Stimulated activated CD8-positive, alpha-beta memory T cell treated with anti-CD3 and anti-CD28 coated beads, Interleukin-4, amount 100 ng/mL, for 1 hour (primary cell): Measurements from ENCODE around the gene L3MBTL4.
"Not testable (repeated sequence)": the region's sequence is repeated elsewhere in the genome, so short reads cannot be mapped to it uniquely, and the experiment has no call there.

Experiments
- DNase-seq, 2 donors: peaks; one replicate each; pipeline ENCODE4 v3.0.0-alpha.2; 2020; ENCODE audit warnings: low read depth in 2 of 2, low spot score in 1 of 2

L3MBTL4 gene

DNA sequence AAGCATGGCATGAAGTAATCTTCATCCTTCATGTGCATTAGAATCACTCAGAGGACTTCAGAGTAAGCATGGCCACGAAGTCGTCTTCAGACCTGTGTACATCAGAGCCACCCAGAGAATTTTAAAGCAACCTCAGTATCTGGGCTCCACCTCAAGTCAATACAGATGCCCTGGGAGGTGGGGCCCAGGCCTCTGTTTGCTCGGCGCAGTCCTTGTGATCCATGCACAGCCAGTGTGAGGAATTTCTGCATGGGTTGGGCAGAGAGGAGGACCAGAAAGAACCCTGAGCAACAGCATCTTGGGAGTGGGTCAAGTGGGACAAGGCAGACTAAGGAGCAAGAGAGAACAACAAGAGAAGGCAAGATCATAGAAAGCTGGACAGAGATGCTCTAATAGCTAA lies 299.0 kb downstream of the L3MBTL4 start:
- no peak for DNase-seq

DNA sequence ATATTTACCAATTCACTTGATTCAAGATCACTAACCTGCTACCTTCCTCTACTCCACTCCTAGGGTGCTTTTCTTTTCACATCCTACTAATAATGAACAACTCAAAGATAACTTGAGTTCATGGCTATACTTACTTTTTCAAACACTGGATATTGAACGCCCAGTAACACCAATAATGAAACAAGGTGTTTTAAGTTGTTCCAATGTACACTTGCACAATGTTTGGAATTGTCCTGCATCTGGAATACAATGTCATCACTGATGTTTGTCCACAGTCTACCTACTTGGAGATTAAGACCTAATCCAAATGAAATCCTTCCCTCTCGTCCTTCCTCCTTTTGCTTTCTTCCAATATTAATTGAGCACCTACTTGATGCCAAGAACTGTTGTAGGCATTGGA lies 301.1 kb downstream of the L3MBTL4 start:
- no peak for DNase-seq

DNA sequence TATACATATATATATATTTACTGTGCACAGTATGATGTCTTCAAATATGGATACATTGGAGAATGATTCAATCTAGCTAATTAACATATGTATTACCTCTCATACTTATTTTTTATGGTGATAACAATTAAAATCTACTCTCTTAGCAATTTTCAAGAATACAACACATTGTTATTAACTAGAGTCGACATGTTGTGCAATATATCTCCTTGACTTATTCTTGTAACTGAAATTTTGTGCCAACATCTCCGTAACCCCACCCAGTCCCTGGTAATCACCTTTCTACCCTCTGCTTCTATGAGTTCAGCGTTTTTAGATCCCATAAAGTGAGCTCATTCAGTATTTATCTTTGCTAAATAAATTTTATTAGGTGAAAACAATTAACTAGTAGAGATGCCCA lies 303.0 kb downstream of the L3MBTL4 start:
- no peak for DNase-seq

DNA sequence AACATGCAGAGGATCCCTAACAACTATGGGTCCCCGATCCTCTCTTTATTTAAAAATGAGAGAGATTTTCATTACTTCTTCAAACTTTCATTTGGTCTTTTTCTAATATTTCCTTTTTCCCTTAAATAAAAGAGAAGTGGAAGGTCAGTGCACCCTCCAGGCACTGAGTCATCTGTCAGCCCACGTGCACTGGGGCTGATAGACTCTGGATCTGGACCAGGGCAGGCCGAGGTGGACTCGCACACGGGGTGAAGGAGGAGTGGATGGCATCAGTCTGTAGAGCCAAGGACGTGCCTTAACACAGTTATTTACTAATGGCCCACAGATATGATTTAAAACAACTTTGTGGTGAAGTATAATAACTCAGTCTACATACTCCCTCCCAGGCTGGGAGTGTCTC lies 305.0 kb downstream of the L3MBTL4 start:
- no peak for DNase-seq

GRCh38 chr18:6107794-6108193 lies 306.9 kb downstream of the L3MBTL4 start:
- DNase-seq = no peak

- DNase-seq = no peak
These were observed 308.5 kb downstream of the L3MBTL4 start for GRCh38 chr18:6106091-6106685.

GRCh38 chr18:6103741-6104140 lies 311.0 kb downstream of the L3MBTL4 start:
- no peak for DNase-seq

GRCh38 chr18:6096730-6097129 lies 318.0 kb downstream of the L3MBTL4 start:
- no peak for DNase-seq

DNA sequence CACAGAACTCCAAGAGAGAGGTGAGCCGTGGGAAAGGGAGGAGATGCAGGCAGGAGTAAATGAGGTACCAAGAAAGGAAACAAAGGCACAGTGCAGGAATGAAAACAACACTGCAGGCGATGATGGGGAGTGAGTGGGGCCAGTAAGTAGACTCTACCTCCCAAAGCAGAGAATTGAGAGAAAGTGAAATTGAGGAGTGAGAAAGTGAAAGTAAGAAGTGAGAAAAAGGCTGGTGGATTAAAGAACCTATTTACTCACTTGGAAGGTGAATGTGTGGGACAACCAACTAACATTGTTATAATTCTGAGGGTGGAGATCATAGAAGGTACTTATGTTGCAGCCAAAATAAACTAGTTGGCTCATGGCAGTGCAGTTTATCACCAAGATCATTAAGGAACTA lies 326.3 kb downstream of the L3MBTL4 start:
- DNase-seq = no peak

DNA sequence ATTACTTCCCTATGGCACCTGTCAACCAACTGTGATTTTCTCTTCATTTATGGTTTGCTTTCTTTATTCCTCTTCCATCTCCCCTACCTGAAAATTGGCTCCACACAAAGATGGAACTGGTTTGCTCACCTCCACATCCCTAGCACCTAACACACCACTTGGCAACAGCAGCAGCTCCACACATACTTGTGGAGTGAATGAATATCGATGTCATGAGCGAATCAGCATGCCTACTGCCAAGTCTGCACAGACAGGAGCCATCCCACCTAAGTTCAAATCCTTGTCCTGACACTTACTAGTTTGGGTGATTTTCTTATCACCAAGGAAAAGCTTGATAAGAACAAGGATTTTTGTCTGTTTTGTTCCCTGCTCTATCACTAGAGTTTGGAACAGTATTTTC lies 328.0 kb downstream of the L3MBTL4 start:
- no peak for DNase-seq

- no peak for DNase-seq
These were observed 335.3 kb downstream of the L3MBTL4 start for GRCh38 chr18:6079406-6079805.

GRCh38 chr18:6078877-6079276 lies 335.8 kb downstream of the L3MBTL4 start:
- no peak for DNase-seq

DNA sequence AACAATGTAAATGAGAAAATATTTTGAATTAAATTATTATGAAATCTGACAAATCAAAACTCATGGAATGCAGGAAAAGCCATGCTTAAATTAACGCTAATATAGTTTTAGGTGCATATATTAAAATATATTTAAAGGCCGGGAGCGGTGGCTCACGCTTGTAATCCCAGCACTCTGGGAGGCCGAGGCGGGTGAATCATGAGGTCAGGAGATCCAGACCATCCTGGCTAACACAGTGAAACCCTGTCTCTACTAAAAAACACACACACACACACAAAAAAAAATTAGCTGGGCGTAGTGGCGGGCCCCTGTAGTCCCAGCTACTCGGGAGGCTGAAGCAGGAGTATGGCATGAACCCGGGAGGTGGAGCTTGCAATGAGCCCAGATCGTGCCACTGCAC lies 342.3 kb downstream of the L3MBTL4 start:
- not testable (repeated sequence) for DNase-seq

DNA sequence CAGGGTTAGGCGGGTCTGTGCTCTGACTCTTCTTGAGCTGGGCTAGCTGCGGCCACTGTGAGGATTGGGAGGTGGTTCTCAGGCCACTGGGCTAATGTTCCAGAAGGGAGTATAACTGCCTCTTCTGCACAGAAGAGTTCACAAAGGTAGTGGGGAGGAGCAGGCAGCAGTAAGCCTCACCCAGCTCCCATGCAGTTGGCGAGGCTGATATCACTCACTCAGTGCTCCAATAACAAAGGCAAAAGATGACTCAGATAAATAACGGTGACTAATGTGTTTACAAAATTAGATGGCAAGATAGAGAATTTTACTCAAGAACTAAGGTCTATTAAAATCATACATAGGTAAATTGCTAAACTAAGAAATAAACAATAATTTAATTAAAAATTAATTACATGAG lies 345.2 kb downstream of the L3MBTL4 start:
- DNase-seq = no peak

- no peak for DNase-seq
These were observed 345.6 kb downstream of the L3MBTL4 start for GRCh38 chr18:6069103-6069502.

- DNase-seq = no peak
These were observed 354.6 kb downstream of the L3MBTL4 start for GRCh38 chr18:6060149-6060548.

DNA sequence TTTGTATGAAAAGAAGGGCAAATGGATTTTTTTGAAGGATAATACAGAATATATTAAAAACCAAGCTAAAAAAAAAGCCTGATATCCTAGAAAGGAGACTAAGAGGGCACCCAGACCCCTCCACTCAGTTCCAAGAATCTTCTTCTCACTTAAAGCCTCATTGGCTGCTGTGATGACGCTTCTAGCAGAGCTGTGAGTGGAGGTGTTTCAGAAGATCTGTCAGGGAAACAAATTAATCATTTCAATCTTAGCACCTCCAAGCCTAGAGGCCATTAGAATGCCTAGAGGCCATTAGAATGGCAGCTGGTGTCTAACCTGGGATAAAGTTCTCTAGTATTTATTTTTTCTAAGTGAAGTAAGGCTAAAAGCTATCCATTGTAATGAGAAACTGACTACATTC lies 355.2 kb downstream of the L3MBTL4 start:
- DNase-seq = no peak

DNA sequence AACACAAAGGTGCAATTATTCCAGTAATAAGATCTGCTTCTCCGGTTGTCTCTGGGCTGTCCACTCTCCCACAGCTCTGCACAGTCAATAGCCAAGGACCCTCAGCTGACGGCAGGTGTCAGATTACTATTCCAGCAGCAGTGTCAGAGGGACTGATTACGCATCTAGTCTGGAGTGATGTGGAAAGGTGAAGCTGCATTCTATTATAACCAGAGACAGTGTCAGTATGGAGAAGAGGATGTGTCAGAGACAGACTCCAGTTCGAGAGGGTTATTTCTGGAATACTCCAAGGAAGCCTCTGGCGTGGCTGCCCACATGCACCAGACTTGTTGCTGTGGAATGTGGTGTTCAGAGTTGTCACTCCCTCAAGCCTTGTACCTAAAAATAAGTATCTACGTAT lies 355.8 kb downstream of the L3MBTL4 start:
- no peak for DNase-seq

GRCh38 chr18:6057604-6058003 lies 357.1 kb downstream of the L3MBTL4 start:
- DNase-seq = no peak

- DNase-seq = no peak
These were observed 358.4 kb downstream of the L3MBTL4 start for GRCh38 chr18:6056171-6056910.

DNA sequence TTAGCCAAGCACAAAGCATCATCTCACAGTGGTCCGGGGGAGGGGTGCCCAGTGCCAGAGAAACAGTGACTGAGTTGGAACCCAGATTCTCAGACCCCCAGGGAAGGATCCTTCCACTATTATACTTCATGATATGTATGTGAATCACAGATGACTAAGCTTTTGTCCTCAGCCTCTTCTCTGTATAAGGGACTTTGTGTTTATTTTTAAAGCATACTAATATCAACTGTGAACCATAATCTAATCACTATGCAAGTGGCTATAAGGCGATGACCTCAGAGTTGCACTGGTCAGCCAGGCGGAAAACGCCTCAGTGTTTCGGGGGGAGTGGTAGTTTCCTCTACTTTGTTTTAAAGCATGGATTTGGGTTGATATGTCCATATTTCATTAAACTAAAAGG lies 359.0 kb downstream of the L3MBTL4 start:
- no peak for DNase-seq

- no peak for DNase-seq
These were observed 360.4 kb downstream of the L3MBTL4 start for GRCh38 chr18:6054256-6054842.

GRCh38 chr18:6052449-6052913 lies 362.2 kb downstream of the L3MBTL4 start:
- DNase-seq = no peak
